K562 (cell line): ENCODE measurements around the gene XAB2. TPM values are rescaled to one million over a fixed set of nuclear protein-coding genes. Genes with fewer than 3 reads are reported as not detected.

Source experiments
- ATAC-seq: fragments of 200-7000 bp; cut with Tn5 transposase; 3 replicates; pipeline ENCODE4 v1.9.1; 2020; ENCODE audit warnings: moderate library complexity
- BruUV-seq: library from RNA; stranded (reverse); fragments of 400-500 nt; replicated peaks from 2 replicates; lab custom pipeline; 2021; lab: Mats Ljungman, UMichigan
- CTCF ChIA-PET: fragments of 300-600 bp; formaldehyde crosslinking; extraction: SDS; loops from one replicate; lab custom pipeline; 2021; ENCODE audit warnings: low intra/inter-chr PET ratio; lab: Yijun Ruan, JAX
- POLR2A ChIA-PET: fragments of 300-600, 350-650 bp; sonication (Branson Sonifier 250); formaldehyde crosslinking; extraction: SDS; loops from one replicate; lab custom pipeline; 2021; ENCODE audit warnings: antibody characterized with exemption, inconsistent platforms; lab: Yijun Ruan, JAX
- DNase-seq, 4 experiments: peaks; one replicate each; pipeline versions ENCODE4 v3.0.0 to v3.0.0-alpha.2; 2011 to 2018; ENCODE audit warnings: low spot score in 3 of 4, mixed read lengths in 3 of 4; ENCODE audit errors: extremely low read depth in 1 of 4
- FAIRE-seq: peaks from 2 replicates; lab custom pipeline; 2011; peaks lifted over from hg19 to GRCh38; lab: Jason Lieb, UNC
- H2AFZ ChIP-seq: 2 replicates; pipeline ENCODE4 v1.6.0; 2011; ENCODE audit warnings: low read depth, low read length, control low read depth, inconsistent platforms
- H3K27ac ChIP-seq: fragments of 200-600 bp; 3 replicates; pipeline ENCODE4 v1.8.0; 2011; ENCODE audit warnings: low read depth, mild to moderate bottlenecking, control low read depth, inconsistent platforms, low read length, moderate library complexity, mixed read lengths; ENCODE audit errors: extremely low read depth
- H3K27me3 ChIP-seq, 2 experiments: fragments of 300-600 bp in 1 of 2; 2 replicates in 1 of 2; 3 replicates in 1 of 2; pipeline versions ENCODE4 v1.6.0 to v1.8.0; 2011; ENCODE audit warnings: inconsistent platforms in 2 of 2, low read length in 2 of 2, mild to moderate bottlenecking in 1 of 2, mixed read lengths in 1 of 2, moderate library complexity in 1 of 2; ENCODE audit not compliant: control insufficient read depth in 2 of 2, insufficient read depth in 2 of 2
- H3K36me3 ChIP-seq: fragments of 300-600 bp; 3 replicates; pipeline ENCODE4 v1.8.0; 2011; ENCODE audit warnings: mild to moderate bottlenecking, low read length, inconsistent platforms; ENCODE audit not compliant: control insufficient read depth, insufficient read depth
- H3K4me1 ChIP-seq, 2 experiments: fragments of 200-600 bp in 1 of 2; replicated peaks in 1 of 2; 2 replicates in 1 of 2; 3 replicates in 1 of 2; pipeline versions ENCODE4 v1.5.1 to v1.8.0; 2011; ENCODE audit warnings: inconsistent platforms in 2 of 2, low read length in 2 of 2, mild to moderate bottlenecking in 1 of 2, mixed read lengths in 1 of 2, moderate library complexity in 1 of 2; ENCODE audit not compliant: control insufficient read depth in 2 of 2, insufficient read depth in 2 of 2
- H3K4me2 ChIP-seq: 2 replicates; pipeline ENCODE4 v1.6.1; 2011; ENCODE audit warnings: low read length, control low read depth, inconsistent platforms, mixed read lengths; ENCODE audit not compliant: insufficient read depth
- H3K4me3 ChIP-seq: fragments of 200-600 bp; sonication (generic), shearing (Covaris generic); 2 replicates; pipeline ENCODE4 v1.5.1; 2016; ENCODE audit warnings: control low read depth, inconsistent platforms
- H3K79me2 ChIP-seq: fragments of 200-600 bp; 3 replicates; pipeline ENCODE4 v1.8.0; 2011; ENCODE audit warnings: low read length, inconsistent platforms; ENCODE audit not compliant: control insufficient read depth, insufficient read depth
- H3K9ac ChIP-seq, 2 experiments: 2 replicates each; pipeline versions ENCODE4 v1.6.0 to v1.6.1; 2011; ENCODE audit warnings: low read depth in 2 of 2, low read length in 2 of 2, control low read depth in 1 of 2, inconsistent platforms in 1 of 2, mild to moderate bottlenecking in 1 of 2, mixed read lengths in 1 of 2; ENCODE audit not compliant: insufficient read depth in 1 of 2
- H3K9me1 ChIP-seq: one replicate; pipeline ENCODE4 v1.6.0; 2011; ENCODE audit warnings: inconsistent platforms, mild to moderate bottlenecking, low read length, moderate library complexity; ENCODE audit not compliant: control insufficient read depth, insufficient read depth
- H3K9me3 ChIP-seq: replicated peaks from 2 replicates; pipeline ENCODE4 v1.5.1; 2011; ENCODE audit warnings: low read depth, low read length, inconsistent platforms; ENCODE audit not compliant: control insufficient read depth, insufficient read depth
- H4K20me1 ChIP-seq: replicated peaks from 2 replicates; pipeline ENCODE4 v1.6.1; 2011; ENCODE audit warnings: low read length, inconsistent platforms, mixed read lengths; ENCODE audit not compliant: control insufficient read depth, insufficient read depth
- BACH1 ChIP-seq: fragments of 200-800 bp; sonication (Bioruptor generic); IDR thresholded peaks from 2 replicates; pipeline ENCODE4 v1.6.1; 2016; ENCODE audit warnings: missing genetic modification characterization, missing compliant biosample characterization
- BRF1 ChIP-seq: IDR thresholded peaks from 3 replicates; pipeline ENCODE4 v1.6.1; 2011; ENCODE audit warnings: borderline replicate concordance, mild to moderate bottlenecking; ENCODE audit not compliant: insufficient read length; ENCODE audit errors: extremely low read depth
- CHCHD3 ChIP-seq: fragments of 250-450 bp; sonication (Bioruptor Pico); IDR thresholded peaks from 2 replicates; pipeline ENCODE4 v2.1.2; 2022; ENCODE audit warnings: mild to moderate bottlenecking
- E2F3 ChIP-seq: fragments of 250-450 bp; sonication (Bioruptor Pico); IDR thresholded peaks from 2 replicates; pipeline ENCODE4 v1.4.0; 2020; ENCODE audit warnings: mild to moderate bottlenecking
- ETV6 ChIP-seq, 3 experiments: fragments of 150-350 bp in 1 of 3; sonication (generic) in 1 of 3; formaldehyde crosslinking in 1 of 3; IDR thresholded peaks; 2 replicates each; pipeline versions ENCODE4 v1.6.1 to v1.8.0; 2014 to 2022; ENCODE audit warnings: borderline replicate concordance in 2 of 3, low read depth in 2 of 3, antibody characterized with exemption in 1 of 3, low read length in 1 of 3, mild to moderate bottlenecking in 1 of 3, missing genetic modification reagents in 1 of 3
- IFI16 ChIP-seq: fragments of 250-450 bp; sonication (Bioruptor Pico); IDR thresholded peaks from 2 replicates; pipeline ENCODE4 v2.1.2; 2022; ENCODE audit warnings: mild to moderate bottlenecking, inconsistent platforms
- MITF ChIP-seq: IDR thresholded peaks from 2 replicates; pipeline ENCODE4 v1.6.1; 2014; ENCODE audit warnings: antibody characterized with exemption
- PYGO2 ChIP-seq: fragments of 450-650 bp; IDR thresholded peaks from 2 replicates; pipeline ENCODE4 v1.6.1; 2016; ENCODE audit warnings: mild to moderate bottlenecking, missing genetic modification characterization, moderate library complexity, missing compliant biosample characterization
- RCOR1 ChIP-seq, 2 experiments: IDR thresholded peaks; 2 replicates each; pipeline ENCODE4 v1.6.1; 2012; ENCODE audit warnings: low read depth in 2 of 2, low read length in 2 of 2, borderline replicate concordance in 1 of 2, improper control_type of control experiment in 1 of 2
- VEZF1 ChIP-seq: fragments of 200-800 bp; sonication (Bioruptor generic); IDR thresholded peaks from 2 replicates; pipeline ENCODE4 v1.6.1; 2017; ENCODE audit warnings: missing genetic modification characterization, missing compliant biosample characterization
- WHSC1 ChIP-seq: IDR thresholded peaks from one replicate; pipeline ENCODE4 v1.6.1; 2012; ENCODE audit warnings: low read length, control low read depth, inconsistent platforms
- ZNF165 ChIP-seq: fragments of 250-450 bp; sonication (Bioruptor Pico); IDR thresholded peaks from 2 replicates; pipeline ENCODE4 v1.4.0; 2020; ENCODE audit warnings: borderline replicate concordance
- ZNF707 ChIP-seq: fragments of 250-450 bp; sonication (Bioruptor Pico); conservative IDR thresholded peaks from 2 replicates; pipeline ENCODE4 v1.8.0; 2022; ENCODE audit warnings: inconsistent platforms, mild to moderate bottlenecking, moderate library complexity
- WGBS: fragments of 100-300 bp; shearing (Covaris generic); methylation state at CpG from one replicate; pipeline ENCODE4 v1.1.6; 2016; ENCODE audit warnings: low coverage, mixed read lengths; ENCODE audit not compliant: insufficient coverage; ENCODE audit errors: missing lambda C conversion rate; 5-methylcytosine and 5-hydroxymethylcytosine counted together
- in situ Hi-C: fragments of 300-500 bp; cut with MboI; formaldehyde crosslinking; loops from 4 replicates; pipeline ENCODE4 v1.15.0; 2018; ENCODE audit warnings: inconsistent platforms, mixed read lengths
- intact Hi-C: fragments of 100-400 bp; cut with micrococcal nuclease; formaldehyde crosslinking; loops from 2 replicates; pipeline ENCODE4 v1.14.2; 2022
- polyA plus RNA-seq, 8 experiments: library from polyadenylated mRNA; depleted of rRNA in 4 of 8; stranded (reverse) in 5 of 8; unstranded in 3 of 8; fragments of >200 nt; fragmentation: Nextera tagmentation in 2 of 8; fragmentation: Illumina TruSeq in 1 of 8; extraction: Ambion mirVana in 2 of 8; extraction: Trizol in 1 of 8; gene quantifications; 2 replicates each; pipeline versions ENCODE4 v1.2.1 to v1.2.3, GENCODE V29; 2011 to 2014; ENCODE audit warnings: inconsistent platforms in 1 of 8, missing spikeins in 1 of 8
- total RNA-seq, 7 experiments: library from RNA; depleted of rRNA in 6 of 7; stranded (reverse); fragments of >200 nt in 6 of 7; fragmentation: Illumina TruSeq in 2 of 7; extraction: Trizol in 2 of 7; gene quantifications; 2 replicates each; pipeline versions ENCODE4 v1.2.1 to v1.2.3, GENCODE V29; 2011 to 2021; ENCODE audit warnings: low replicate concordance in 1 of 7
- TF ChIP-seq, protein P1 (sequence below), 2 experiments: fragments of 450-650 bp in 1 of 2; sonication (generic) in 1 of 2; formaldehyde crosslinking in 1 of 2; IDR thresholded peaks in 1 of 2; conservative IDR thresholded peaks in 1 of 2; 2 replicates each; pipeline versions ENCODE4 v1.6.1 to v1.8.1; 2016 to 2023; ENCODE audit warnings: mild to moderate bottlenecking in 2 of 2, moderate library complexity in 2 of 2, inconsistent platforms in 1 of 2, missing genetic modification reagents in 1 of 2
- TF ChIP-seq, protein P2 (sequence below): fragments of 450-650 bp; IDR thresholded peaks from 2 replicates; pipeline ENCODE4 v1.6.1; 2014; ENCODE audit warnings: low read depth, mild to moderate bottlenecking, moderate library complexity, borderline replicate concordance

Gene XAB2
- total and polyA plus RNA-seq, 9 of the 15 experiments (the other 6 are each of a cell fraction or from before 2014, with no cell fraction given), result 0.21 to 58.3 (median 20.0) TPM

GRCh38 chr19:7668842-7669241 lies 39.5 kb upstream of the XAB2 start, which contains the start of gene RETN:
Gene RETN, plus strand, starts transcription at chr19:7669049. Its CDS starts 278 bp downstream, at chr19:7669327.
- ChIA-PET POLR2A (interaction anchor here (0.8 to 1.3 kb wide), 3 partner anchors 14 to 146 kb away, joined by 3 read pairs; partner anchors contain the start of gene MCOLN1), CTCF (no interaction called here)
- Histone ChIP-seq H3K9ac (no peak within 1 kb of the TSS; a peak in 1 of 4 replicates), H3K4me3 (no peak within 1 kb of the TSS), H3K79me2 (no peaks in the 10 kb centered on the region), H2AFZ (no peak within 1 kb of the TSS), H3K36me3 (no peaks in the 10 kb centered on the region), H3K27ac (no peak within 1 kb of the TSS), H3K9me1 (no peaks in the 10 kb centered on the region), H3K9me3 (peaks cover 2% of the 10 kb centered on the region; the same call in 1 of the 2 replicates), H4K20me1 (no peaks in the 10 kb centered on the region), H3K27me3 (peaks cover 21 to 43% of the 10 kb centered on the region in 2 experiments; a peak in 4 of 5 replicates), H3K4me1 (peaks cover 0 to 10% of the 10 kb centered on the region in 2 experiments; a peak in 2 of 5 replicates), H3K4me2 (no peak within 1 kb of the TSS)
- intact Hi-C loops, result no loop called here
- in situ Hi-C loops, result no loop called here
- FAIRE-seq, result no peak
- no peak for ATAC-seq
- 4% methylated on average over 9 of the region's 9 CpGs for whole genome bisulfite sequencing
- no TSS peak for BruUV-seq
- DNase-seq, result no peak
- TF ChIP-seq, protein P1, sequence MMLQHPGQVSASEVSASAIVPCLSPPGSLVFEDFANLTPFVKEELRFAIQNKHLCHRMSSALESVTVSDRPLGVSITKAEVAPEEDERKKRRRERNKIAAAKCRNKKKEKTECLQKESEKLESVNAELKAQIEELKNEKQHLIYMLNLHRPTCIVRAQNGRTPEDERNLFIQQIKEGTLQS (IDR thresholded peaks at IDR 0.05), result no peak
- TF ChIP-seq, protein P1 (CRISPR knock-in tag; conservative IDR thresholded peaks at IDR 0.05), result no peak
- TF ChIP-seq IFI16 (CRISPR knock-in tag) (no peak), WHSC1 (no peak), CHCHD3 (CRISPR knock-in tag) (no peak), ZNF707 (no peak), MITF (no peak), ZNF165 (CRISPR knock-in tag) (no peak), ETV6 (IDR thresholded peaks at IDR 0.05; ENCODE audit: borderline replicate concordance in 1 of 2, low read depth in 2 of 2, low read length in 1 of 2) (no peak), ETV6 (CRISPR knock-in tag; IDR thresholded peaks at IDR 0.05; ENCODE audit: borderline replicate concordance) (no peak), RCOR1 (IDR thresholded peaks at IDR 0.05; ENCODE audit: borderline replicate concordance in 1 of 2, low read depth in 2 of 2, low read length in 2 of 2) (no peak), E2F3 (CRISPR knock-in tag) (no peak), VEZF1 (CRISPR knock-in tag) (no peak), BRF1 (no peak), PYGO2 (tag) (no peak), BACH1 (tag) (no peak)
- TF ChIP-seq, protein P2, sequence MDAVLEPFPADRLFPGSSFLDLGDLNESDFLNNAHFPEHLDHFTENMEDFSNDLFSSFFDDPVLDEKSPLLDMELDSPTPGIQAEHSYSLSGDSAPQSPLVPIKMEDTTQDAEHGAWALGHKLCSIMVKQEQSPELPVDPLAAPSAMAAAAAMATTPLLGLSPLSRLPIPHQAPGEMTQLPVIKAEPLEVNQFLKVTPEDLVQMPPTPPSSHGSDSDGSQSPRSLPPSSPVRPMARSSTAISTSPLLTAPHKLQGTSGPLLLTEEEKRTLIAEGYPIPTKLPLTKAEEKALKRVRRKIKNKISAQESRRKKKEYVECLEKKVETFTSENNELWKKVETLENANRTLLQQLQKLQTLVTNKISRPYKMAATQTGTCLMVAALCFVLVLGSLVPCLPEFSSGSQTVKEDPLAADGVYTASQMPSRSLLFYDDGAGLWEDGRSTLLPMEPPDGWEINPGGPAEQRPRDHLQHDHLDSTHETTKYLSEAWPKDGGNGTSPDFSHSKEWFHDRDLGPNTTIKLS, result no peak
